Skeletal muscle satellite cell (primary cell): ENCODE results near the gene ACOX1.
A peak's percentile ranks its signal among the peaks of the same experiment; 100 is the strongest.

Source experiments
- H3K27me3 ChIP-seq: 2 replicates; pipeline ENCODE4 v1.7.0; 2013; ENCODE audit warnings: low read length; ENCODE audit not compliant: control insufficient read depth, insufficient read depth
- H3K36me3 ChIP-seq: 2 replicates; pipeline ENCODE4 v1.7.0; 2013; ENCODE audit warnings: mild to moderate bottlenecking, control low read depth, low read length; ENCODE audit not compliant: insufficient read depth
- H3K4me1 ChIP-seq: 2 replicates; pipeline ENCODE4 v1.7.0; 2013; ENCODE audit warnings: low read length; ENCODE audit not compliant: control insufficient read depth, insufficient read depth
- H3K4me2 ChIP-seq: 2 replicates; pipeline ENCODE4 v1.7.0; 2013; ENCODE audit warnings: mild to moderate bottlenecking, low read length
- H3K4me3 ChIP-seq: 2 replicates; pipeline ENCODE4 v1.7.0; 2013; ENCODE audit warnings: low read length
- H3K9ac ChIP-seq: 2 replicates; pipeline ENCODE4 v1.7.0; 2013; ENCODE audit warnings: mild to moderate bottlenecking, low read depth, low read length, moderate library complexity
- H3K9me3 ChIP-seq: replicated peaks from 2 replicates; pipeline ENCODE4 v1.7.0; 2013; ENCODE audit warnings: mild to moderate bottlenecking, control low read depth, low read length

ACOX1 gene

DNA sequence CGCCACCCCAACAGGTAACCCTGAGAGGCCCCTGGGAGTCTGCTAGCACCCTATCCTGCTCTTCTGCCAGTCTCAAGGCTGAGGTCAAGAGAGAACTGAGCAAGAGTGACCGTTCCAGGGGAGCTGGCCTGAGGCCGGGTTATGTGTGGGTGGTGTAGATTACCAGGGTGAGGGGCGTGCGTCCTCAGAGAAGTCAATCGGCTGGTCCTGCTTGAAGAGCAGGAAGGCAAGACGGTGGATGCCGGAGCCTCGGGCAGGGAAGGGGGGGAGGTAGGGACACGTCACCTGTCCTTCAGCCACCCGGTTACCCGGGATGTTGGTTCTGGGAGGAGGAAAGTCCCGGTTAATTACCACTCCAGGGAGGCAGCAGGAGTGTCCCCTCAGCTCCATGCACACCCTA lies 79.6 kb downstream of the ACOX1 start:
- H3K4me2 ChIP-seq, result no peak overlapping the region
- no peaks in the 10 kb centered on the region for H3K27me3 ChIP-seq
- H3K9me3 ChIP-seq, result no peaks in the 10 kb centered on the region
- peaks cover 47% of the 10 kb centered on the region for H3K36me3 ChIP-seq
- H3K4me1 ChIP-seq, result peaks cover 28% of the 10 kb centered on the region
- no peak overlapping the region for H3K4me3 ChIP-seq
- no peak overlapping the region for H3K9ac ChIP-seq

DNA sequence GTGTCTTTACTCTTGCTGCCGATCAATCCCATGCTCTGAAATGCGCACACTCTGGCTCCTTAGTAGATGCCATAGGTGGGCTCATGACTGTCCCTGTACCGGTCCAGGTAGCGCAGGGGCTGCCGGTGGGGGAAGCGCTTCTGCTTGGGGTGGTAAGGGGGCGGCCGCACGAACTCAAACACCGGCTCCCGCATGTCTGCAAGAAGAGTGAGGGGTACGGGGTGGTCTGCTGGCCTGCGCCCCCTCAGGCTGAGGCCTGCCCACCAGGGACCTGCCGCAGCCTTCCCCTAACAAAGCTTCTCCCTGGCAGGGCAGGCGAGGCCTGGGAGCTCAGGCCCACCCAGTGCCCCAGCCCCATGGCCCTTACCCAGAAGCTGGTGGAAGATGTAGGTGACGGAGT lies 80.2 kb downstream of the ACOX1 start:
- Histone ChIP-seq H3K4me3 (no peak overlapping the region), H3K9me3 (no peaks in the 10 kb centered on the region), H3K4me1 (peaks cover 28% of the 10 kb centered on the region), H3K36me3 (peaks cover 47% of the 10 kb centered on the region), H3K4me2 (no peak overlapping the region), H3K9ac (no peak overlapping the region), H3K27me3 (no peaks in the 10 kb centered on the region)

DNA sequence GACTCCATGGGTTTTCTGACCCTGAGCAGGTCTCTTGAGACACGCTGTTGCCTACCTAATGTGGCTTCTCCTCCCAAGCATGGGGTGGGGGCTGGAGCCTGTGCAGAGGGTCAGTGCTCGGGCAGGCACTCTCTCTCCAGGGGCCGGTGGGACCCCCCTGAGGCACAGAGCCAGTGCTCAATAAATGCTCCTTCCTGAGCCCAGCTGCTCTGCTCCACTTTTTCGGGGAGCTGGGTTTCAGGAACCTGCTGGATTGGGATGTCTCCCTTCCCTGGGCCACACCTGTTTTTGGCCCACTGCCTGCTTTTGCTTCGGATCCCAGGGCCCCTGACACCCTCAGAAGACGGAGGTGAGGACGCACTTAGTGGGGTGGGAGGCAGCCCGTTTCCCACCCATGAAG lies 80.9 kb downstream of the ACOX1 start:
- no peak overlapping the region for H3K4me3 ChIP-seq
- peaks cover 47% of the 10 kb centered on the region for H3K36me3 ChIP-seq

DNA sequence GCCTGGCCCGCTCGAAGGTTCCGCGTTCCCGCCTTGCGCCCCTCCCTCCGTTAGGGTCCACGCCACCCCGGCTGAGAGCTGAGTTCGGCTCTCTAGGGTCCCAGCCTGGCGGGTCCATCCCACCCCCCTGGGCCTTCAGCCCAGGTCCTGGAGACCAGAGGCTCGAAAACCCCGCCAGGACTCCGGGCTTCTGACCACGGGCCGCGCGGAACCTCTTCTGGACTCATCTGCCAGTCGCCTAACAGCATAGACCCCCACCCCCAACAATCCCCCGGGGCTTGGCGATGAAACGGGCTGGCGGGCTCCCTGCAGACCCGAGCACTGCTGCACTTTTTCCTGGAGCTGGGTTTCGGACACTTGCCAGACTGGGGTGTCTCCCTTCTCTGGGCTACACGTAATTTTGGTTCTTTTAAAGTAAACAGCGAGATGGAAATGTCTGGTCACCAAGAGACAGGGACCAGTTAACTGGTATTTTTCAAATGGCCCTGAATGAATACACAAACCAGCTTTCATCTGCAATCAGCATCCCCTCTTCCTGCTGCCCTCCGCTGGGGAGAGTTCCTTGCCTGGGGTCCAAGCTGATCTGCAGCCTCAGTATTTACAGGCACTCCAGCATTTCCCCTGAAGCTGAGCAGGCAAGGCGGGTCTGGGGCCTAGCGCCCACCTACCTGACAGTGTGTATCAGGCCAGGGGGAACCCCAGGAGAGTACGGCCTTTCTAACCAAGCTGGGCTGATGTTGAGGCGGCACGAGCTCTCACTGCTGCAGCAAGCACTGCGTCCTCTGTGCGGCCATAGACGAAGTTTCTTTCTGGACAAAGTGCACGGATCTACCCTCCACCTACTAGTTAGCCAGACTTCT lies 81.6 kb downstream of the ACOX1 start:
- Histone ChIP-seq H3K4me3 (peak overlapping the region; percentile 99), H3K4me1 (peaks cover 21% of the 10 kb centered on the region), H3K9ac (peak overlapping the region; percentile 95), H3K27me3 (no peaks in the 10 kb centered on the region), H3K4me2 (peak overlapping the region; percentile 78), H3K36me3 (peaks cover 47% of the 10 kb centered on the region), H3K9me3 (no peaks in the 10 kb centered on the region)

More for the DNA sequence above, 80.9 kb downstream of the ACOX1 start:
- H3K9ac ChIP-seq, result no peak overlapping the region
- no peaks in the 10 kb centered on the region for H3K9me3 ChIP-seq
- H3K4me1 ChIP-seq, result peaks cover 23% of the 10 kb centered on the region
- H3K27me3 ChIP-seq, result no peaks in the 10 kb centered on the region
- H3K4me2 ChIP-seq, result no peak overlapping the region

GRCh38 chr17:75896415-75897159 lies 82.4 kb downstream of the ACOX1 start, which contains the start of gene TRIM65:
Gene TRIM65, minus strand, starts transcription at chr17:75896951. Its CDS starts 14 bp downstream, at chr17:75896937.
- Histone ChIP-seq H3K9me3 (no peaks in the 10 kb centered on the region), H3K4me3 (peak within 1 kb of the TSS; percentile 99), H3K9ac (peak within 1 kb of the TSS; percentile 95), H3K36me3 (peaks cover 47% of the 10 kb centered on the region), H3K4me1 (peaks cover 21% of the 10 kb centered on the region), H3K4me2 (peak within 1 kb of the TSS; percentile 78), H3K27me3 (no peaks in the 10 kb centered on the region)

GRCh38 chr17:75895370-75896155 lies 83.4 kb downstream of the ACOX1 start:
- peak overlapping the region; percentile 95 for H3K9ac ChIP-seq
- no peaks in the 10 kb centered on the region for H3K27me3 ChIP-seq
- H3K4me2 ChIP-seq, result peak overlapping the region; percentile 78
- H3K36me3 ChIP-seq, result peaks cover 46% of the 10 kb centered on the region
- no peaks in the 10 kb centered on the region for H3K9me3 ChIP-seq
- peak overlapping the region; percentile 99 for H3K4me3 ChIP-seq
- peaks cover 21% of the 10 kb centered on the region for H3K4me1 ChIP-seq

DNA sequence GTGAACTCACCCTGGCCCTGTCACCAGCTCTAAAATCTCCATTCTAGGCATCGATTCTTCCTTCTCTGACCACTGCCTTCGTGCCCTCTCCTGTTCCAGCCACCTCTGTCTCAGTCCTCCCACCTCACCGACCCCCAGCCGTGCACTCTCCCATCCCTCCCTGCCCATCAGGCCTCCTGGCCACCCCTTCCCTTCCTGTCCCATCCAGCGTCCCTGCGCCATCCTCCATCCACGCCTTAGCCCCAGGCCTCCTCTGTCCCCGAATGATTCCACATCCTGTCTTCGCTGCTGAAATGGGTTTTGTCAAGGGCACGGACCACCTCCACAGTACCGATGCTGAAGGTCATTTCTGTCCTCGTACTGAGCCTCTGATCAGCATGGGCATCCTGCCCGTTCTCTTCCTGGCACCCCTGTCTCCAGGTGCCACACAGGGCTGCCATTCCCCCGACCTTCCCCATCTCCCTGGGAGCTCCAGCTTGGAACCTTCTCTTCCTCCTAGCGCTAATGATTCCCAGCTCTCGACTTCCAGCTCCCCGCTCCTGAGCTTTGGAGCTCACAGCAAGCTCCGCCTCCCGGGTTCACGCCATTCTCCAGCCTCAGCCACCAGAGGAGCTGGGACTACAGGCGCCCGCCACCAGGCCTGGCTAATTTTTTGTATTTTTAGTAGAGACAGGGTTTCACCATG lies 84.8 kb downstream of the ACOX1 start:
- Histone ChIP-seq H3K36me3 (peaks cover 36% of the 10 kb centered on the region), H3K27me3 (no peaks in the 10 kb centered on the region), H3K9ac (no peak overlapping the region), H3K4me3 (no peak overlapping the region), H3K4me1 (peaks cover 21% of the 10 kb centered on the region), H3K9me3 (no peaks in the 10 kb centered on the region), H3K4me2 (peak overlapping the region; percentile 78)

- Histone ChIP-seq H3K9ac (no peak overlapping the region), H3K4me2 (no peak overlapping the region), H3K36me3 (peaks cover 29% of the 10 kb centered on the region), H3K4me1 (peaks cover 21% of the 10 kb centered on the region), H3K9me3 (no peaks in the 10 kb centered on the region), H3K27me3 (no peaks in the 10 kb centered on the region), H3K4me3 (no peak overlapping the region)
Measured at GRCh38 chr17:75893305-75894048, 85.5 kb downstream of the ACOX1 start.

GRCh38 chr17:75892556-75893224 lies 86.3 kb downstream of the ACOX1 start:
- no peak overlapping the region for H3K4me2 ChIP-seq
- H3K9ac ChIP-seq, result no peak overlapping the region
- no peak overlapping the region for H3K4me3 ChIP-seq
- H3K9me3 ChIP-seq, result no peaks in the 10 kb centered on the region
- peaks cover 21% of the 10 kb centered on the region for H3K36me3 ChIP-seq
- H3K4me1 ChIP-seq, result peaks cover 21% of the 10 kb centered on the region
- H3K27me3 ChIP-seq, result no peaks in the 10 kb centered on the region
